Gastrocnemius medialis (tissue), 4 donors: ENCODE results near the gene MRPL49. TPM values are rescaled to one million over a fixed set of nuclear protein-coding genes. Genes with fewer than 3 reads are reported as not detected.
"Not testable (repeated sequence)": the region's sequence is repeated elsewhere in the genome, so short reads cannot be mapped to it uniquely, and the experiment has no call there.

Experiments
- ATAC-seq, 2 donors: fragments of 150-250 bp; one replicate each; pipeline ENCODE4 v1.9.1; 2016
- DNase-seq, 2 donors: peaks; one replicate each; pipeline ENCODE4 v3.0.0-alpha.2; 2019
- H3K27ac ChIP-seq, 4 donors: fragments of 200-600 bp; sonication (generic); 1 replicate in 1 of 4; 2 replicates in 3 of 4; pipeline ENCODE4 v1.5.1; 2016 to 2018; ENCODE audit warnings: mild to moderate bottlenecking in 2 of 4, moderate library complexity in 1 of 4
- H3K27me3 ChIP-seq, 3 donors: fragments of 200-600 bp; sonication (generic) in 2 of 3; 1 replicate in 1 of 3; 2 replicates in 2 of 3; pipeline versions ENCODE4 v1.5.1 to v1.6.0; 2016 to 2019; ENCODE audit warnings: mild to moderate bottlenecking in 1 of 3, moderate library complexity in 1 of 3
- H3K36me3 ChIP-seq, 2 donors: fragments of 200-600 bp; sonication (generic) in 1 of 2; one replicate each; pipeline ENCODE4 v1.5.1; 2017 to 2018
- H3K4me1 ChIP-seq, 2 donors: fragments of 200-600 bp; sonication (generic) in 1 of 2; one replicate each; pipeline ENCODE4 v1.5.1; 2016 to 2017; ENCODE audit warnings: mild to moderate bottlenecking in 2 of 2
- H3K4me3 ChIP-seq, 4 donors: fragments of 200-600 bp; sonication (generic) in 3 of 4; 1 replicate in 1 of 4; 2 replicates in 3 of 4; pipeline ENCODE4 v1.5.1; 2016 to 2019; ENCODE audit warnings: mild to moderate bottlenecking in 2 of 4
- H3K9me3 ChIP-seq, 3 donors: fragments of 200-600 bp; sonication (generic) in 2 of 3; 1 replicate in 1 of 3; 2 replicates in 2 of 3; pipeline ENCODE4 v1.5.1; 2016 to 2019
- CTCF ChIP-seq, 5 experiments: fragments of 450-650 bp in 3 of 5; fragments of 200-600 bp in 2 of 5; sonication (generic) in 2 of 5; IDR thresholded peaks in 4 of 5; conservative IDR thresholded peaks in 1 of 5; 1 replicate in 4 of 5; 2 replicates in 1 of 5; pipeline ENCODE4 v1.5.1; 2016 to 2019; ENCODE audit warnings: antibody characterized with exemption in 5 of 5, mild to moderate bottlenecking in 3 of 5, moderate library complexity in 3 of 5
- POLR2A ChIP-seq, 2 donors: fragments of 450-650 bp; IDR thresholded peaks; one replicate each; pipeline ENCODE4 v1.6.1; 2017; ENCODE audit warnings: antibody characterized with exemption in 2 of 2, mild to moderate bottlenecking in 2 of 2, moderate library complexity in 2 of 2
- in situ Hi-C, 4 donors: fragments of 200-750 bp; cut with MboI; loops; one replicate each; pipeline versions ENCODE4 v1.15.0 to v1.8.0; 2017; ENCODE audit warnings: low sequenced_read_pairs in 4 of 4
- intact Hi-C: fragments of 100-400 bp; cut with DNase I; formaldehyde crosslinking; loops from one replicate; pipeline ENCODE4 v1.15.1; 2023; ENCODE audit warnings: low total_unique reads
- total RNA-seq, 4 donors: library from RNA; depleted of rRNA; stranded (reverse); fragments of >200 nt; gene quantifications; one replicate each; pipeline versions ENCODE4 v1.1.0 to v1.2.3, GENCODE V29; 2016

The MRPL49 gene
- total RNA-seq, 4 donors from 2014 or later = 54.9 to 76.5 (median 63.6) TPM

DNA sequence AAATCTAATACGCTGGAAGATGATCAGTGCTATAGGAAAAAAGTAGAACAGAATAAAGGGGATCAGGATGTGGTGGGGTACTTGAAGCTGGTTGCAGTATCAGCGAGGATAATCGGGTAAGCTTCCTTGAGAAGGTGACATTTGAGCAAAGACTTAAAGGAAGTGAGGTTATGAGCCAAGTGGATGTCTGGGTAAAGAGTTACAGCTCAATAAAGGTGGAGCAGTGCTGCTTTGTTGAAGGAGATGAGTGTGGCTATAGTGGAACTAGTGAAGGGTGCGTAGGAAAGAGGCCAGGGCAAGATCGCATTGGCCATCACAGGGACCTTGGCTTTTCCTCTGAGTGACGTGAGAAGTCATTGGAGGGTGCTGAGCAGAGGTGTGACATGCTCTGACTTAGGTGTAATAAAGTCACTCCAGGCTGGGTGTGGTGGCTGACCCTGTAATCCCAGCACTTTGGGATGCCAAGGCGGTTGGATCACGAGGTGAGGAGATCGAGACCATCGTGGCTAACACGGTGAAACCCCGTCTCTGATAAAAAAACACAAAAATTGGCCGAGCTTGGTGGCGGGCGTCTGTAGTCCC lies 14.5 kb downstream of the MRPL49 start:
- no peak for TF ChIP-seq POLR2A (IDR thresholded peaks at IDR 0.05)
- no peak for TF ChIP-seq CTCF (IDR thresholded peaks at IDR 0.05 in 4 of 5, conservative IDR thresholded peaks at IDR 0.05 in 1 of 5)
- H3K27me3 ChIP-seq = no peaks in the 10 kb centered on the region
- no peak overlapping the region for H3K4me3 ChIP-seq
- peak overlapping the region; percentile 87 to 99 (median 98) for H3K27ac ChIP-seq
- DNase-seq = peak in 1 of 2 donors; percentile 10
- H3K9me3 ChIP-seq = no peaks in the 10 kb centered on the region
- intact Hi-C loops (loop anchor here (5.0 kb wide), 1 partner anchor 781 kb away; the partner anchor contains the start of genes C11orf68 and DRAP1), in situ Hi-C loops (no loop called here)
- H3K4me1 ChIP-seq = peaks cover 27 to 29% of the 10 kb centered on the region in 2 donors
- no peak for ATAC-seq
- peaks cover 0 to 13% of the 10 kb centered on the region in 2 donors for H3K36me3 ChIP-seq

DNA sequence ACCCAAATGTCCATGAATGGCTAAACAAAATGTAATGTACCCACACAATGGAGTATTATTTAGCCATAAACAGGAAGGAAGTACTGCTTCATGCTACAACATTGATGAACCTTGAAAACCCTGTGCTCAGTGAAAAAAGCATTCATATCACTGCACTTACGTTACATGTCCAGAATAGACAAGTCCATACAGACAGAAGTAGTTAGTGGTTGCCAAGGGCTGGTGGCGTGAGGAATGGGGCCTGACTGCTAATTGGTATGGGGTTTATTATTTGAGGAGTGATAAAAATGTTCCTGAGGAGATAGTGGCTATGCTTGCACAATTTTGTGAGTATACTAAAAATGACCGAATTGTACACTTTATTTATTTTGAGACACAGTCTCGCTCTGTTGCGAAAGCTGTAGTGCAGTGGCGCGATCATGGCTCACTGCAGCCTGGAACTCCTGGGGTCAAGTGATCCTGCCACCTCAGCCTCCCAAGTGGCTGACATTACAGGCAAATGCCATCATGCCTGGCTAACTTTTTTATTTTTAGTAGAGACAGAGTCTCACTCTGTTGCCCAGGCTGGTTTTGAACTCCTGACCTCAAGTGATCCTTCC lies 19.9 kb downstream of the MRPL49 start:
- peak overlapping the region; percentile 41 to 77 (median 50) for H3K27ac ChIP-seq
- ATAC-seq = peak; percentile 79 to 83
- in situ Hi-C loops = no loop called here
- H3K36me3 ChIP-seq = no peaks in the 10 kb centered on the region
- H3K4me1 ChIP-seq = no peaks in the 10 kb centered on the region
- H3K9me3 ChIP-seq = no peaks in the 10 kb centered on the region
- intact Hi-C loops = loop anchor here (5.0 kb wide), 1 partner anchor 40 kb away; the partner anchor contains the start of gene CAPN1
- TF ChIP-seq POLR2A (IDR thresholded peaks at IDR 0.05) (no peak), CTCF (IDR thresholded peaks at IDR 0.05 in 4 of 5, conservative IDR thresholded peaks at IDR 0.05 in 1 of 5) (no peak)
- DNase-seq = peak in 1 of 2 donors; percentile 64
- H3K27me3 ChIP-seq = no peaks in the 10 kb centered on the region
- no peak overlapping the region for H3K4me3 ChIP-seq

DNA sequence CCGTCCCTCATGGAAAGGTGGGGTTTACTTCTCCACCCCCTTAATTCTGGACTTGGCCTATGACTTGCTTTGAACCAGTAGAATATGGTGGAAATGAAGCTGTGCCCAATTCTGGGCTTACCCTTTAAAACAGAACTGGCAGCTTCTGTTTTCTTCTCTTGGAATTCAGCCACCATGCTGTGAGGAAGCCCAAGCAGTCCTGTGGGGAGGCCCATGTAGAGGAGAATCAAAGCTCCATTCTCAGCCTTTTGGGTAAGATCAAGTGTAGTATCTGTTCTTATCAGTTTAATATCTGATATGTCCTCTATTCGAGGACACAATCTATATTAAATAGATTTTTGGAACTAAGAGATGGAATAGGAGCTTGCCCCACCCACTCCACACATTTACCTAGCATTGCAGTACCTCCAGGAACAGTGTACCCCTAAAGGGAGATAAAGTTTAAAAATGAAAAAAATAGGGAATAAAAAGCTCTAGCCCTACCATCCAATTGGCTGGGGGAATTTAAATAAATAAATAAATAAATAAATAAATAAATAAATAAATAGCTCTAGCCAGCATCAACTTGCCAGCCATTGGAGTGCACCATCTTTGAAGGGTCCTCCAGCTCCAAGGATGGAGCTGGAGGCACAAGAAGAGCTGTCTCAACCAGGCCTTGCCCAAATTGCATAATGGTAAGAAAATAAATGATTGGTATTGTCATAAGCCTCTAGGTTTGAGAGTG lies 25.4 kb downstream of the MRPL49 start:
- intact Hi-C loops (no loop called here), in situ Hi-C loops (no loop called here)
- H3K27me3 ChIP-seq = no peaks in the 10 kb centered on the region
- H3K4me1 ChIP-seq = peaks cover 13 to 21% of the 10 kb centered on the region in 2 donors
- ATAC-seq = no peak
- no peaks in the 10 kb centered on the region for H3K9me3 ChIP-seq
- H3K27ac ChIP-seq = no peak overlapping the region
- no peaks in the 10 kb centered on the region for H3K36me3 ChIP-seq
- DNase-seq = peak in 1 of 2 donors; percentile 0
- H3K4me3 ChIP-seq = no peak overlapping the region
- TF ChIP-seq POLR2A (IDR thresholded peaks at IDR 0.05) (no peak), CTCF (IDR thresholded peaks at IDR 0.05 in 4 of 5, conservative IDR thresholded peaks at IDR 0.05 in 1 of 5) (no peak)

DNA sequence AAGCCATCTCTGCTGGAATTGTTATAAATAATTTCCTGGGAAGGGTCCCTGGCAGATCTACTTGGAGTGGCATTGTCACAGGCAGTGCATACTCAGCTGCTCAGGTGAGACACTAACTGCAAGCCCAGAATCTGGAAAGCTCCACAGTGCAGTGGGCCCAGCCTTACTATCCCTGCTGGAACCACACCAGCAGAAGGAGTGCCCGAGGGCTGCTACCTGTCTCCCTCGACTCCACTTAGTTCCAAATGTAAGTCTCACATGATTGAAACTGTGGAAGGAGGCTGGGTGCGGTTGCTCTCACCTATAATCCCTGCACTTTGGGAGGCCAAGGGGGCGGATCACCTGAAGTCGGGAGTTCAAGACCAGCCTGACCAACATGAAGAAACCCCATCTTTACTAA lies 26.5 kb downstream of the MRPL49 start:
- no peaks in the 10 kb centered on the region for H3K9me3 ChIP-seq
- H3K27ac ChIP-seq = peak overlapping the region in 1 of 4 donors; percentile 19
- no peak for ATAC-seq
- TF ChIP-seq CTCF (IDR thresholded peaks at IDR 0.05 in 4 of 5, conservative IDR thresholded peaks at IDR 0.05 in 1 of 5) (no peak), POLR2A (IDR thresholded peaks at IDR 0.05) (no peak)
- no peaks in the 10 kb centered on the region for H3K27me3 ChIP-seq
- intact Hi-C loops (no loop called here), in situ Hi-C loops (no loop called here)
- no peaks in the 10 kb centered on the region for H3K36me3 ChIP-seq
- peaks cover 13 to 21% of the 10 kb centered on the region in 2 donors for H3K4me1 ChIP-seq
- DNase-seq = peak in 1 of 2 donors; percentile 9
- H3K4me3 ChIP-seq = no peak overlapping the region

DNA sequence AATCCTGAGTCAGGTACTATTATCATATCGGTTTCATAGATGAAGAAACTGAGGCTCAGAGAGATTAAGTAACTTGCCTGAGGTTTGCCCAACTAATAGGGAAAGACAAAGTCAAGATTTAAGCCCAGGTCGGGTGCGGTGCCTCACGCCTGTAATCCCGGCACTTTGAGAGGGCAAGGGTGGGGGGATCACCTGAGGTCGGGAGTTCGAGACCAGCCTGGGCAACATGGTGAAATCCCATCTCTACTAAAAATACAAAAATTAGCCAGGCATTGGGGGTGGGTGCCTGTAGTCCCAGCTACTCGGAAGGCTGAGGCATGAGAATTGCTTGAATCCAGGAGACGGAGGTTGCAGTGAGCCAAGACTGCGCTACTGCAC lies 28.0 kb downstream of the MRPL49 start:
- intact Hi-C loops = loop anchor here (1.0 kb wide), 1 partner anchor 15 kb away; no protein-coding TSS in a partner anchor
- peak overlapping the region; percentile 86 to 91 (median 88) for H3K27ac ChIP-seq
- H3K27me3 ChIP-seq, H3K4me3 ChIP-seq, ATAC-seq, H3K9me3 ChIP-seq, H3K36me3 ChIP-seq, in situ Hi-C loops, DNase-seq: not testable (repeated sequence)
- H3K4me1 ChIP-seq = peaks cover 13 to 21% of the 10 kb centered on the region in 2 donors
